Testis (tissue), 2 donors: ENCODE data around the gene ROMO1.

ENCODE experiments used
- CTCF ChIP-seq, 3 experiments: fragments of 450-650 bp in 2 of 3; fragments of 200-600 bp in 1 of 3; sonication (generic) in 1 of 3; IDR thresholded peaks; one replicate each; pipeline ENCODE4 v1.5.1; 2016 to 2019; ENCODE audit warnings: antibody characterized with exemption in 3 of 3, mild to moderate bottlenecking in 2 of 3, moderate library complexity in 1 of 3
- POLR2A ChIP-seq: fragments of 450-650 bp; IDR thresholded peaks from one replicate; pipeline ENCODE4 v1.6.1; 2017; ENCODE audit warnings: antibody characterized with exemption, mild to moderate bottlenecking, moderate library complexity

- no peak for TF ChIP-seq CTCF (IDR thresholded peaks at IDR 0.05)
- TF ChIP-seq POLR2A, result no peak
Observed at GRCh38 chr20:35704514-35705261, 5.5 kb downstream of the ROMO1 start.
